GM13976 (cell line): Measurements from ENCODE around the gene GRM1.
A peak's percentile ranks its signal among the peaks of the same experiment; 100 is the strongest.

Experiments
- DNase-seq: peaks from one replicate; pipeline ENCODE4 v3.0.0; 2012; ENCODE audit warnings: low spot score
- CTCF ChIP-seq: IDR thresholded peaks from 2 replicates; pipeline ENCODE4 v1.5.1; 2012; ENCODE audit warnings: borderline replicate concordance, mild to moderate bottlenecking; ENCODE audit not compliant: insufficient read depth; ENCODE audit errors: extremely low read depth, missing control alignments, control extremely low read depth
- in situ Hi-C: fragments of 300-500 bp; cut with MboI; formaldehyde crosslinking; loops from one replicate; pipeline ENCODE4 v1.12.0; 2022; ENCODE audit warnings: low sequenced_read_pairs, mixed read lengths, inconsistent platforms; ENCODE audit not compliant: unreplicated experiment

Gene GRM1

GRCh38 chr6:146028252-146028795 is 538 bp upstream of the GRM1 start:
- no peak for TF ChIP-seq CTCF
- peak; percentile 72 for DNase-seq
- in situ Hi-C loops = no loop called here

DNA sequence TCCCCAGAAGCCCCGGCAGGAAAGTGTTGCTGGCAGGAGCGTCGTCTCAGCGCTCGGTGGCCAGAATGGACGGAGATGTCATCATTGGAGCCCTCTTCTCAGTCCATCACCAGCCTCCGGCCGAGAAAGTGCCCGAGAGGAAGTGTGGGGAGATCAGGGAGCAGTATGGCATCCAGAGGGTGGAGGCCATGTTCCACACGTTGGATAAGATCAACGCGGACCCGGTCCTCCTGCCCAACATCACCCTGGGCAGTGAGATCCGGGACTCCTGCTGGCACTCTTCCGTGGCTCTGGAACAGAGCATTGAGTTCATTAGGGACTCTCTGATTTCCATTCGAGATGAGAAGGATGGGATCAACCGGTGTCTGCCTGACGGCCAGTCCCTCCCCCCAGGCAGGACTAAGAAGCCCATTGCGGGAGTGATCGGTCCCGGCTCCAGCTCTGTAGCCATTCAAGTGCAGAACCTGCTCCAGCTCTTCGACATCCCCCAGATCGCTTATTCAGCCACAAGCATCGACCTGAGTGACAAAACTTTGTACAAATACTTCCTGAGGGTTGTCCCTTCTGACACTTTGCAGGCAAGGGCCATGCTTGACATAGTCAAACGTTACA is 817 bp downstream of the GRM1 start:
- no peak for TF ChIP-seq CTCF
- in situ Hi-C loops = no loop called here
- no peak for DNase-seq

DNA sequence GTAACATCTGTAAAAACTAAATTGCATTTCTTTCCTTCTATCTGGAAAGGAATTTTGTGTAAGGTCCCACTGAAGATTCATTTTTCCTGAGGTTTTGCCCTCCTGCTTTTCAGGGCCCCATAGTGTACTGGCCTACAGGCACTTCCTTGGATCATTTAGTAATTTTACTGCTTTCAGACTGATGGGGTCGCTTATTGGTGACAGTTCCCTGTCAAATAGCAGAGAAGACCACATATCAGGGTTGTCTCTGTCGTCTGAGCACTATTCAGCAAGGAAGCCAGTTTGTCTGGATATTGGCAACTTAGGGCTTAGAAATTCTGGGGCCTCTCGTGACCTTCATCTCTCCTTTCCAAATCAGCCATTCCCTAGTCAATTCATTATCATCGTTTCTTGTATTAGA is 3.5 kb downstream of the GRM1 start:
- in situ Hi-C loops = no loop called here
- no peak for TF ChIP-seq CTCF
- DNase-seq = no peak

DNA sequence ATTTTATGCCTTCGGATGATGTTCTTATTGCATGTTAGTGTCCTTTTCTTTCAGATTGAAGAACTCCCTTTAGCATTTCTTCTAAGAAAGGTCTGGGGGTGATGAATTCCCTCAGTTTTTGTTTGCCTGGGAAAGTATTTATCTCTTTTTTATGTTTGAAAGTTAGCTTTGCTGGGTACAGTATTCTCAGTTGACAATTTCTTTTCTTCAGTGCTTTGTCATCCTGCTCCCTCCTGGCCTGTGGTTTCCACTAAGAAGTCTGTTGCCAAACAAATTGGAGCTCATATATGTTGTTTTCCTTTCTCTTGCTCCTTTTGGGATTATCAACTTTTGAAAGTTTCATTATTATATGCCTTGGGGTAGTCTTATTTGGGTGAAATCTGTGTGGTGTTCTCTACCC is 11.5 kb downstream of the GRM1 start:
- in situ Hi-C loops = no loop called here
- no peak for TF ChIP-seq CTCF
- no peak for DNase-seq

DNA sequence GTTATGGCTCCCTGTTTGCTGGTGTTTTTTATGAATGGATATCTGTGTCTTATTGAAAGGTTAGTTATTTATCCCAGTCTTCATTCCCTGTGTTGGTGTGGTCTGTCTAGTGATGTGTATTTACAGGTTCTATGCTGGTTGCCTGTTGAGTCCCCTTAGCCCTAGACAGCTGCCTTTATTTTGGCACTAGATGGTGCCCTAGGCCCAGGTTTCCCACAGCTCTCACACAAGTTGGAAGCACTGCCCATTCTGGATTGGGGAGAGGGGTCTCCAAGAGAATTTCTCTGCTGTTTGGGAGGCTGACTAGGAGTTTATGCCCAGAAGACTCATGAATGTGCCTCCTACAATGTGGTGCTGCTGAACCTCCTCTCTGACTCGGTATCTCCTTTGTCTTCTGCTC is 12.4 kb downstream of the GRM1 start:
- no peak for TF ChIP-seq CTCF
- no peak for DNase-seq
- in situ Hi-C loops = no loop called here

- no peak for DNase-seq
- TF ChIP-seq CTCF = no peak
- in situ Hi-C loops = no loop called here
Observed at GRCh38 chr6:146047371-146047770, 18.5 kb downstream of the GRM1 start.
